ENCODE measurements around the gene DUXB. TPM values are rescaled to one million over a fixed set of nuclear protein-coding genes. Genes with fewer than 3 reads are reported as not detected.

Gene DUXB
- total RNA-seq, 1 donor from 2014 or later: not detected

- DNase-seq (ENCODE audit: low read depth): peak; percentile 73
Observed at GRCh38 chr16:75647492-75648264, 53.6 kb downstream of the DUXB start, which contains the start of the genes KARS1 and TERF2IP. KARS1 (minus strand) TSS chr16:75647665; CDS start chr16:75647639, 26 bp downstream. TERF2IP (plus strand) TSS chr16:75647773; CDS start chr16:75647883, 110 bp downstream.

GRCh38 chr16:75647112-75647491 is 54.2 kb downstream of the DUXB start:
- no peak for TF ChIP-seq CTCF (IDR thresholded peaks at IDR 0.05; ENCODE audit: insufficient read depth, low read length, poor library complexity, severe bottlenecking)
- H3K27me3 ChIP-seq (ENCODE audit: control insufficient read depth, insufficient read depth, low read length): no peaks in the 10 kb centered on the region
- H3K4me3 ChIP-seq (ENCODE audit: low read depth, low read length): peak overlapping the region; percentile 96
- no peak for DNase-seq (ENCODE audit: low read depth)
- H3K36me3 ChIP-seq (ENCODE audit: control insufficient read depth, insufficient read depth, low read length): no peaks in the 10 kb centered on the region

More at GRCh38 chr16:75647492-75648264, 53.6 kb downstream of the DUXB start, which contains the start of the genes KARS1 and TERF2IP:
- no peak for TF ChIP-seq CTCF (IDR thresholded peaks at IDR 0.05; ENCODE audit: insufficient read depth, low read length, poor library complexity, severe bottlenecking)
- Histone ChIP-seq H3K27me3 (ENCODE audit: control insufficient read depth, insufficient read depth, low read length) (no peaks in the 10 kb centered on the region), H3K36me3 (ENCODE audit: control insufficient read depth, insufficient read depth, low read length) (no peaks in the 10 kb centered on the region), H3K4me3 (ENCODE audit: low read depth, low read length) (peak within 1 kb of the TSS; percentile 96)

- DNase-seq (ENCODE audit: low read depth): no peak
- TF ChIP-seq CTCF (IDR thresholded peaks at IDR 0.05; ENCODE audit: insufficient read depth, low read length, poor library complexity, severe bottlenecking): no peak
- Histone ChIP-seq H3K27me3 (ENCODE audit: control insufficient read depth, insufficient read depth, low read length) (no peaks in the 10 kb centered on the region), H3K4me3 (ENCODE audit: low read depth, low read length) (no peak overlapping the region), H3K36me3 (ENCODE audit: control insufficient read depth, insufficient read depth, low read length) (peaks cover 5% of the 10 kb centered on the region)
Observed at GRCh38 chr16:75644240-75645012, 56.8 kb downstream of the DUXB start.

Other genes starting within 250 kb of the DUXB start
- 29.1 and 30.2 TPM in 2 replicates for gene TMEM170A, start 236.8 kb downstream of the DUXB start, total RNA-seq
- 1.6 and 2.4 TPM in 2 replicates for gene CHST6, start 206.0 kb downstream of the DUXB start, total RNA-seq
- gene CHST5, start 165.4 kb downstream of the DUXB start, total RNA-seq: 0.07 TPM in 1 of 2 replicates, not detected in the other
- gene TMEM231, start 145.2 kb downstream of the DUXB start, total RNA-seq: 14.9 and 16.0 TPM in 2 replicates
- 67.9 and 75.6 TPM in 2 replicates for gene GABARAPL2, start 135.1 kb downstream of the DUXB start, total RNA-seq
- gene ADAT1, start 78.2 kb downstream of the DUXB start, total RNA-seq: 54.6 and 60.5 TPM in 2 replicates
- 190 and 233 TPM in 2 replicates for gene KARS1, start 53.8 kb downstream of the DUXB start, total RNA-seq
- gene TERF2IP, start 53.7 kb downstream of the DUXB start, total RNA-seq: 56.8 and 59.9 TPM in 2 replicates
- gene CPHXL2, start 24.5 kb downstream of the DUXB start, total RNA-seq: not detected in 2 replicates
- not detected in 2 replicates for gene CPHXL, start 25.0 kb upstream of the DUXB start, total RNA-seq

Data from kidney epithelial cell (primary cell).